Lower lobe of right lung (tissue), 2 donors: Measurements from ENCODE around the gene MAN2A2. TPM values are rescaled to one million over a fixed set of nuclear protein-coding genes. Genes with fewer than 3 reads are reported as not detected.

Experiments used
- ATAC-seq, 2 donors: fragments of 200-7000 bp; cut with Tn5 transposase; one replicate each; pipeline ENCODE4 v1.9.1; 2020 to 2022; ENCODE audit warnings: mild to moderate bottlenecking in 2 of 2, moderate library complexity in 2 of 2
- DNase-seq: peaks from one replicate; pipeline ENCODE4 v3.0.0-alpha.2; 2020
- H3K27ac ChIP-seq: fragments of 200-600 bp; one replicate; pipeline ENCODE4 v1.8.0; 2022
- H3K27me3 ChIP-seq: fragments of 200-600 bp; one replicate; pipeline ENCODE4 v1.8.0; 2022; ENCODE audit warnings: low read depth
- H3K36me3 ChIP-seq: fragments of 200-600 bp; one replicate; pipeline ENCODE4 v1.8.0; 2022; ENCODE audit warnings: mild to moderate bottlenecking
- H3K4me1 ChIP-seq: fragments of 200-600 bp; one replicate; pipeline ENCODE4 v1.8.0; 2022
- H3K4me3 ChIP-seq: fragments of 200-600 bp; one replicate; pipeline ENCODE4 v1.8.0; 2022; ENCODE audit warnings: mild to moderate bottlenecking
- H3K9me3 ChIP-seq: fragments of 200-600 bp; one replicate; pipeline ENCODE4 v1.8.0; 2022
- intact Hi-C: fragments of 100-400 bp; cut with DNase I; formaldehyde crosslinking; loops from one replicate; pipeline ENCODE4 v1.11.0; 2022
- total RNA-seq: library from RNA; stranded (reverse); fragmentation: NEBNext Ultra II Directional; extraction: Animal tissue kit (Norgen Biotek cat#: 25700); gene quantifications from one replicate; pipeline ENCODE4 v1.2.1, GENCODE V29; 2021
- TF ChIP-seq, protein P1 (sequence below): fragments of 200-600 bp; IDR thresholded peaks from one replicate; pipeline ENCODE4 v1.8.0; 2022; ENCODE audit warnings: antibody characterized with exemption, mild to moderate bottlenecking
- donor health status: DM: no; HTN: yes; CAD: no; lungs with severe emphysema.

The MAN2A2 gene
- total RNA-seq, 1 donor from 2014 or later = 96.9 TPM

DNA sequence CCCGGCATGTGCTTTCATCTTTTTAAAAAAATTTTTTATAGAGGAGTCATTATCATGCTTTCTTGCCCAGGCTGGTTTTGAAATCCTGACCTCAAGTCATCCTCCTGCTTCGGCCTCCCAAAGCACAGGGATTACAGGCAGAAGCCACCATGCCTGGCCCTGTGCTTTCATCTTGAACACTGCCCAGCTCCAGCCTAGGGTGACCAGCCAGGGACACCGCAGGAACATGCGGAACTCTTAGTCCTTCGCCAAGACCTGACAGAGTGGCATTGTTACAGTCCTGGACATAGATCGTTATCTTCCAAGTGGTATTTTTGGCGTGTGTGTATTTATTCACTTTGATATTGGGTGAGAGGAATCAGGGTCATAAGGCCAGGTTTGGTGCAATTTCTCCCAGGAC, 42.7 kb upstream of the MAN2A2 start:
- ATAC-seq = no peak
- peaks cover 27% of the 10 kb centered on the region for H3K4me1 ChIP-seq
- DNase-seq = no peak
- H3K27me3 ChIP-seq = no peaks in the 10 kb centered on the region
- H3K36me3 ChIP-seq = no peaks in the 10 kb centered on the region
- no peaks in the 10 kb centered on the region for H3K9me3 ChIP-seq
- H3K4me3 ChIP-seq = no peak overlapping the region
- intact Hi-C loops = no loop called here
- TF ChIP-seq, protein P1, sequence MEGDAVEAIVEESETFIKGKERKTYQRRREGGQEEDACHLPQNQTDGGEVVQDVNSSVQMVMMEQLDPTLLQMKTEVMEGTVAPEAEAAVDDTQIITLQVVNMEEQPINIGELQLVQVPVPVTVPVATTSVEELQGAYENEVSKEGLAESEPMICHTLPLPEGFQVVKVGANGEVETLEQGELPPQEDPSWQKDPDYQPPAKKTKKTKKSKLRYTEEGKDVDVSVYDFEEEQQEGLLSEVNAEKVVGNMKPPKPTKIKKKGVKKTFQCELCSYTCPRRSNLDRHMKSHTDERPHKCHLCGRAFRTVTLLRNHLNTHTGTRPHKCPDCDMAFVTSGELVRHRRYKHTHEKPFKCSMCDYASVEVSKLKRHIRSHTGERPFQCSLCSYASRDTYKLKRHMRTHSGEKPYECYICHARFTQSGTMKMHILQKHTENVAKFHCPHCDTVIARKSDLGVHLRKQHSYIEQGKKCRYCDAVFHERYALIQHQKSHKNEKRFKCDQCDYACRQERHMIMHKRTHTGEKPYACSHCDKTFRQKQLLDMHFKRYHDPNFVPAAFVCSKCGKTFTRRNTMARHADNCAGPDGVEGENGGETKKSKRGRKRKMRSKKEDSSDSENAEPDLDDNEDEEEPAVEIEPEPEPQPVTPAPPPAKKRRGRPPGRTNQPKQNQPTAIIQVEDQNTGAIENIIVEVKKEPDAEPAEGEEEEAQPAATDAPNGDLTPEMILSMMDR = no peak
- no peak overlapping the region for H3K27ac ChIP-seq

DNA sequence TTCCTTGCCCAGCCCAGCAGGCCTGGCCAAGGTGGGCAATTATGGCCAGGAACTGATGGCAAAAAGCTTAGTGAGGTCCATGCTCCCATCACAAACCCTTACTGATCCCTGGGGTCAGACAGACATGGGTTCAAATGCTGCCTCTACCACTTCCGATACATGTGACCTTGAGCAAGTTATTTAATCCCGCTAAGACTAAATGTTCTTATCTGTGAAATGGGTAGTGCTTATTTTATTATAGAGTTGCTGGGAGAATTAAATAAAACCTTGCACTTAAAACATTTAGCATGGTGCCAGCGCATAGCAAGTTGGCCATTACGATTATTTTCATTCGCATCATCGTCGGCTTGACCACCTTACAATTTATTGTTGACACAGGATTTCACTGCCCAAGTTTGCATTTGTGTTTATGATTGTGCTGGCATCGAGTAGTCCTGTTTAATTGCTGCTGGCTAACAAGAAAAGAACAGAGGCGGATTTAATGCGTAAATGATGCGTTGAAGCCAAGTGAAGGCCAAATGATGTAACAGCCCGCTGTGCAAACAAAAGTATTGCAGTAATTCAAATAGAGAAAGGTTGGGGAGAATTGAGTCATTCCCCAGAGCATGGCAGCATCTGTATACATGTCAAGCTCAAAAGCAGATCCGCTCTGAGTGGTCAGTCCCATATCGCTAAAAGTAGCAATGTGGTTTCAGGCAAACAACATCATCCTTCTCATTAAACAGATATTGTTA, 42.0 kb upstream of the MAN2A2 start:
- TF ChIP-seq, protein P1 = no peak

DNA sequence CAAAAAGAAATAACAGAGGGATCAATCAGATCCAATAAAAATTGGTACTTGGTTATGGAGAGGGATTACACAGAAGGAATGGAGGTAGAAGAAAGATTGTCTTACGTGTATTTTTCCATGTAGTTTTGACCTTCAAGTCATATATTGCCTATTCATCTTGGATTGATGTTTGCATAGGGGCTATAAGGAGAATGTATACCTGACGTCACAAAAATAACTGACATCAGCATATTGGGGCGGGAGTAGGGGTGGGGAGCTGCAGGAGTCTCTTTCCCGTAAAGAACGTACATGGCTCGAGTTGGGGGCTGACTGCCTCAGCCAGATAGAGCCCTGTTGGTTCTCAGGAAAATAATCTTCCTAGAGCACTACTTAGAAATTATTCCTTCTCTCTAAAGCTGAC, 40.6 kb upstream of the MAN2A2 start:
- DNase-seq (no peak), ATAC-seq (no peak)
- H3K36me3 ChIP-seq = no peaks in the 10 kb centered on the region
- no peaks in the 10 kb centered on the region for H3K27me3 ChIP-seq
- H3K4me1 ChIP-seq = peaks cover 37% of the 10 kb centered on the region
- intact Hi-C loops = no loop called here
- no peaks in the 10 kb centered on the region for H3K9me3 ChIP-seq
- H3K4me3 ChIP-seq = no peak overlapping the region
- TF ChIP-seq, protein P1 = no peak
- no peak overlapping the region for H3K27ac ChIP-seq

More for the DNA sequence above, 42.0 kb upstream of the MAN2A2 start:
- Histone ChIP-seq H3K27ac (no peak overlapping the region), H3K4me3 (no peak overlapping the region), H3K27me3 (no peaks in the 10 kb centered on the region), H3K36me3 (no peaks in the 10 kb centered on the region), H3K9me3 (no peaks in the 10 kb centered on the region), H3K4me1 (peaks cover 29% of the 10 kb centered on the region)
- ATAC-seq (no peak), DNase-seq (no peak)
- intact Hi-C loops = no loop called here

DNA sequence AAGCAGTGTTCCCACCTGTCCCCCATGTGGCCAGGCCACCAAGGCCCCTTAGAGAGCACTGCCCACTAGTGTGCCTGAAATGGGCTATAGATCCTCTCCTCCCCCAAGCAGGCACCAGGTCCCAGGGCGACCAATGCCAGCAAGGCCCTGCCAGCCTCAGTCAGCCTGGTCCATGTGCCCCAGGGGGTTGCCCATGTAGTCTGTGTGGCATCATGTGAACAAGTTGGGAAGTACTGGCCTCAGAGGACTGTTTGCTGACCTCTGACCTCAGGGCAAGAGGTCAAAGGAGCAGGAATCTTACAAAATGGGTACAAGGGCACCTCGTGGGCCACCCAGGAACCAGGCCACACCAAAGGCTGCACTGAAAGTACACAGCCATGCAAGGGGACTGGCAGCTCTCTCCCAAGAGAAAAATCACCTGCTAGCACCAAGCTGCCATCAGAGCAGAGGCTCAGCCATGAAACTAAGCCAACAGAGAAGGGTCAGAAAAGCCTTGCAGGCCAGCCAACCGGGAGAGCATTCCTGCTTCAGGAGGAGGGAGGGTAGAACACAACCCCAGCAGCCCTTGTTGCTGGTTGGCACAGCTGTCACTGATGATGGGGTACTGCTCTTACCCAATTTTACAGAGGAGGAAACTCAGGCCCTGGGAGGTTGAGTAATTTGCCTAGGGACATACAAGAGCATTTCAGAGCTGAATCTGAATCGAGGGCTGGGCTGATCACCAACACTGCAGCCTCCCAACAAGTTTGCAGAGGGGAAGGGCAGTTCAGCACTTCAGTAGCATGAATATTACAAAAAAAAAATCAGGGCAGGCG, 39.9 kb upstream of the MAN2A2 start:
- no peaks in the 10 kb centered on the region for H3K36me3 ChIP-seq
- H3K27ac ChIP-seq = peak overlapping the region; percentile 64
- peaks cover 39% of the 10 kb centered on the region for H3K4me1 ChIP-seq
- H3K4me3 ChIP-seq = no peak overlapping the region
- no peaks in the 10 kb centered on the region for H3K9me3 ChIP-seq
- TF ChIP-seq, protein P1 = no peak
- DNase-seq = peak; percentile 59
- peak; percentile 76 to 78 for ATAC-seq
- intact Hi-C loops = no loop called here
- no peaks in the 10 kb centered on the region for H3K27me3 ChIP-seq

DNA sequence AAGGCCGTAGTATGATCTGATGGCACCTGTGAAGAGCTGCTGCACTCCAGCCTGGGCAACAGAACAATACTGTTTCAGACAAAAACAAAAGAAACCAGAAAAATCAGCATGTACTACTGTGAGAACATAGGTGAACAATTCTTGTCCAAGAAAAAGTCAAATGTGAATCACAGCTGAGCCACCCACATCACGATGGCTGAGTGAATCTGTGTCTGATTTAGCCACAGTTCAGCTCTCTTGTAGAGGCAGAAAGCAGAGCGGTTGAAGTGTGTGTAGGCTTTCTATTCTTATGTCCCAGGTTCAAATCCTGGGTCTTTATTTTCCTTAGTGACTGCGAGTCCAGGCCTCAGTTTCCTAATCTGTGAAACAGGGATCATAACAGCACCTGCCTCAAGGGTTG, 39.1 kb upstream of the MAN2A2 start:
- TF ChIP-seq, protein P1 = no peak
- ATAC-seq = no peak
- intact Hi-C loops = no loop called here
- Histone ChIP-seq H3K9me3 (no peaks in the 10 kb centered on the region), H3K27me3 (no peaks in the 10 kb centered on the region), H3K4me1 (peaks cover 47% of the 10 kb centered on the region), H3K4me3 (no peak overlapping the region), H3K27ac (peak overlapping the region; percentile 64), H3K36me3 (no peaks in the 10 kb centered on the region)
- DNase-seq = no peak
